ENCODE measurements around the gene MSRB1.

- no peak for TF ChIP-seq FOXM1 (IDR thresholded peaks at IDR 0.05; ENCODE audit: borderline replicate concordance)
- no peak for TF ChIP-seq ZNF384 (IDR thresholded peaks at IDR 0.05)
- TF ChIP-seq ELF4 (IDR thresholded peaks at IDR 0.05) = no peak
- no peak for TF ChIP-seq BHLHE40 (IDR thresholded peaks at IDR 0.05; ENCODE audit: borderline replicate concordance)
- no peak for TF ChIP-seq NFRKB (IDR thresholded peaks at IDR 0.05)
- TF ChIP-seq TARDBP (IDR thresholded peaks at IDR 0.05) = no peak
- no peak for TF ChIP-seq LEF1 (IDR thresholded peaks at IDR 0.05; ENCODE audit: borderline replicate concordance)
- TF ChIP-seq SUZ12 (IDR thresholded peaks at IDR 0.05) = no peak
- TF ChIP-seq FOXA1 (IDR thresholded peaks at IDR 0.05) = no peak
- no peak for TF ChIP-seq ARNT (IDR thresholded peaks at IDR 0.05)
- no peak for TF ChIP-seq SP1 (IDR thresholded peaks at IDR 0.05)
These were observed 6.5 kb upstream of the MSRB1 start for GRCh38 chr16:1949507-1949906.

Data from HEK293T (cell line).